CD4-positive, CD25-positive, alpha-beta regulatory T cell (primary cell): ENCODE results near the gene MERTK. TPM values are rescaled to one million over a fixed set of nuclear protein-coding genes. Genes with fewer than 3 reads are reported as not detected.
A peak's percentile ranks its signal among the peaks of the same experiment; 100 is the strongest.
"Not testable (repeated sequence)": the region's sequence is repeated elsewhere in the genome, so short reads cannot be mapped to it uniquely, and the experiment has no call there.

Source experiments
- ATAC-seq, 2 donors: fragments of 150-1000 bp; cut with Tn5 transposase; one replicate each; pipeline ENCODE4 v1.10.0; 2021; ENCODE audit warnings: low read depth in 2 of 2, moderate number of reproducible peaks in 2 of 2, moderate library complexity in 1 of 2
- DNase-seq, 3 donors: peaks; one replicate each; pipeline versions ENCODE4 v3.0.0 to v3.0.0-alpha.2; 2012 to 2022; ENCODE audit warnings: mixed read lengths in 1 of 3
- H3K27ac ChIP-seq: one replicate; pipeline ENCODE4 v1.7.0; 2013; ENCODE audit warnings: mild to moderate bottlenecking, low read length; ENCODE audit not compliant: insufficient read depth, poor library complexity, severe bottlenecking
- H3K27me3 ChIP-seq: one replicate; pipeline ENCODE4 v1.7.0; 2013; ENCODE audit warnings: low read length; ENCODE audit not compliant: control insufficient read depth, insufficient read depth
- H3K36me3 ChIP-seq: one replicate; pipeline ENCODE4 v1.7.0; 2013; ENCODE audit warnings: mild to moderate bottlenecking, low read length, moderate library complexity; ENCODE audit not compliant: control insufficient read depth, insufficient read depth
- H3K4me1 ChIP-seq: 2 replicates; pipeline ENCODE4 v1.7.0; 2013; ENCODE audit warnings: mild to moderate bottlenecking, low read length; ENCODE audit not compliant: insufficient read depth, control insufficient read depth, poor library complexity, severe bottlenecking
- H3K4me3 ChIP-seq: one replicate; pipeline ENCODE4 v1.7.0; 2013; ENCODE audit warnings: low read depth, mild to moderate bottlenecking, low read length, moderate library complexity
- H3K9me3 ChIP-seq, 2 experiments: 1 replicate in 1 of 2; 2 replicates in 1 of 2; pipeline ENCODE4 v1.7.0; 2013; ENCODE audit warnings: low read length in 2 of 2, mild to moderate bottlenecking in 1 of 2, moderate library complexity in 1 of 2; ENCODE audit not compliant: control insufficient read depth in 2 of 2
- H3K27ac Mint-ChIP-seq, 3 donors: one replicate each; pipeline ENCODE4 v1.8.0; 2020 to 2022; ENCODE audit warnings: mild to moderate bottlenecking in 3 of 3, mixed read lengths in 3 of 3, moderate library complexity in 2 of 3
- H3K27me3 Mint-ChIP-seq: one replicate; pipeline ENCODE4 v1.8.0; 2022; ENCODE audit warnings: mild to moderate bottlenecking, mixed read lengths
- H3K36me3 Mint-ChIP-seq: one replicate; pipeline ENCODE4 v1.8.0; 2020; ENCODE audit warnings: mixed read lengths
- H3K4me1 Mint-ChIP-seq, 4 donors: one replicate each; pipeline ENCODE4 v1.8.0; 2020 to 2022; ENCODE audit warnings: mixed read lengths in 4 of 4, mild to moderate bottlenecking in 1 of 4
- H3K4me3 Mint-ChIP-seq, 4 donors: one replicate each; pipeline ENCODE4 v1.8.0; 2020 to 2022; ENCODE audit warnings: mild to moderate bottlenecking in 4 of 4, mixed read lengths in 4 of 4, moderate library complexity in 3 of 4
- H3K9me3 Mint-ChIP-seq, 7 donors: one replicate each; pipeline ENCODE4 v1.8.0; 2020 to 2022; ENCODE audit warnings: mixed read lengths in 7 of 7, mild to moderate bottlenecking in 3 of 7, moderate library complexity in 2 of 7
- polyA plus RNA-seq, 4 donors: library from polyadenylated mRNA; unstranded; fragments of 300-500 nt; fragmentation: Illumina TruSeq; gene quantifications; one replicate each; pipeline ENCODE4 v1.2.3, GENCODE V29; 2021
- total RNA-seq: library from RNA; stranded (reverse); gene quantifications from one replicate; pipeline ENCODE4 v1.2.3, GENCODE V29; 2022

The MERTK gene
- total and polyA plus RNA-seq, 5 donors from 2014 or later, result 0.20 TPM; not detected in 4

- peaks cover 4% of the 10 kb centered on the region for H3K27me3 Mint-ChIP-seq
- peak overlapping the region in 1 of 3 donors; percentile 44 for H3K27ac Mint-ChIP-seq
- no peaks in the 10 kb centered on the region for H3K36me3 Mint-ChIP-seq
- no peaks in the 10 kb centered on the region for H3K9me3 Mint-ChIP-seq
- peaks cover 6% of the 10 kb centered on the region for H3K4me1 ChIP-seq
- no peaks in the 10 kb centered on the region for H3K27me3 ChIP-seq
- no peaks in the 10 kb centered on the region for H3K9me3 ChIP-seq
- ATAC-seq, result no peak
- no peak for DNase-seq
- no peaks in the 10 kb centered on the region for H3K36me3 ChIP-seq
- H3K4me1 Mint-ChIP-seq, result peaks cover 0 to 14% (median 7%) of the 10 kb centered on the region in 4 donors
- no peak overlapping the region for H3K4me3 Mint-ChIP-seq
- no peak overlapping the region for H3K27ac ChIP-seq
- no peak overlapping the region for H3K4me3 ChIP-seq
Observed at GRCh38 chr2:111910609-111911277, 12.3 kb downstream of the MERTK start.

GRCh38 chr2:111911295-111911977 is 13.0 kb downstream of the MERTK start:
- not testable (repeated sequence) for H3K27me3 Mint-ChIP-seq, DNase-seq, ATAC-seq, H3K36me3 ChIP-seq, H3K4me1 ChIP-seq, H3K9me3 Mint-ChIP-seq, H3K27ac Mint-ChIP-seq, H3K27me3 ChIP-seq, H3K4me1 Mint-ChIP-seq, H3K4me3 Mint-ChIP-seq, H3K9me3 ChIP-seq, H3K27ac ChIP-seq, H3K4me3 ChIP-seq, H3K36me3 Mint-ChIP-seq

- H3K36me3 ChIP-seq, result no peaks in the 10 kb centered on the region
- peaks cover 0 to 2% (median 0%) of the 10 kb centered on the region in 7 donors for H3K9me3 Mint-ChIP-seq
- ATAC-seq (no peak), DNase-seq (no peak)
- H3K36me3 Mint-ChIP-seq, result no peaks in the 10 kb centered on the region
- H3K27me3 Mint-ChIP-seq, result peaks cover 4% of the 10 kb centered on the region
- no peaks in the 10 kb centered on the region for H3K9me3 ChIP-seq
- H3K27me3 ChIP-seq, result no peaks in the 10 kb centered on the region
- no peaks in the 10 kb centered on the region for H3K4me1 Mint-ChIP-seq
- H3K4me1 ChIP-seq, result no peaks in the 10 kb centered on the region
- no peak overlapping the region for H3K27ac Mint-ChIP-seq
- H3K4me3 ChIP-seq, result no peak overlapping the region
- H3K27ac ChIP-seq, result no peak overlapping the region
- no peak overlapping the region for H3K4me3 Mint-ChIP-seq
Observed at GRCh38 chr2:111912547-111912946, 14.1 kb downstream of the MERTK start.

GRCh38 chr2:111917106-111917505 is 18.7 kb downstream of the MERTK start:
- DNase-seq, result no peak
- no peak overlapping the region for H3K4me3 ChIP-seq
- no peak overlapping the region for H3K27ac Mint-ChIP-seq
- no peaks in the 10 kb centered on the region for H3K4me1 Mint-ChIP-seq
- H3K27me3 ChIP-seq, result no peaks in the 10 kb centered on the region
- ATAC-seq, result no peak
- H3K36me3 Mint-ChIP-seq, result no peaks in the 10 kb centered on the region
- peaks cover 4% of the 10 kb centered on the region for H3K27me3 Mint-ChIP-seq
- H3K36me3 ChIP-seq, result no peaks in the 10 kb centered on the region
- no peaks in the 10 kb centered on the region for H3K4me1 ChIP-seq
- no peaks in the 10 kb centered on the region for H3K9me3 ChIP-seq
- no peak overlapping the region for H3K4me3 Mint-ChIP-seq
- peaks cover 0 to 4% (median 0%) of the 10 kb centered on the region in 7 donors for H3K9me3 Mint-ChIP-seq
- no peak overlapping the region for H3K27ac ChIP-seq

- Mint-ChIP-seq H3K27me3 (peaks cover 4% of the 10 kb centered on the region), H3K9me3 (peaks cover 0 to 4% (median 0%) of the 10 kb centered on the region in 7 donors), H3K36me3 (no peaks in the 10 kb centered on the region), H3K27ac (no peak overlapping the region), H3K4me1 (no peaks in the 10 kb centered on the region), H3K4me3 (no peak overlapping the region)
- ATAC-seq, result no peak
- DNase-seq, result no peak
- Histone ChIP-seq H3K4me1 (no peaks in the 10 kb centered on the region), H3K9me3 (no peaks in the 10 kb centered on the region), H3K36me3 (no peaks in the 10 kb centered on the region), H3K4me3 (no peak overlapping the region), H3K27ac (no peak overlapping the region), H3K27me3 (no peaks in the 10 kb centered on the region)
Observed at GRCh38 chr2:111918383-111918806, 20.0 kb downstream of the MERTK start.

GRCh38 chr2:111919365-111919764 is 21.0 kb downstream of the MERTK start:
- no peaks in the 10 kb centered on the region for H3K4me1 Mint-ChIP-seq

GRCh38 chr2:111919794-111920608 is 21.6 kb downstream of the MERTK start:
- no peak overlapping the region for H3K27ac Mint-ChIP-seq
- Histone ChIP-seq H3K27me3 (no peaks in the 10 kb centered on the region), H3K4me3 (no peak overlapping the region), H3K4me1 (no peaks in the 10 kb centered on the region), H3K36me3 (no peaks in the 10 kb centered on the region), H3K9me3 (no peaks in the 10 kb centered on the region), H3K27ac (no peak overlapping the region)
- peaks cover 9% of the 10 kb centered on the region for H3K27me3 Mint-ChIP-seq
- H3K9me3 Mint-ChIP-seq, result peaks cover 0 to 4% (median 0%) of the 10 kb centered on the region in 7 donors
- DNase-seq (no peak), ATAC-seq (no peak)
- no peaks in the 10 kb centered on the region for H3K36me3 Mint-ChIP-seq
- no peaks in the 10 kb centered on the region for H3K4me1 Mint-ChIP-seq
- no peak overlapping the region for H3K4me3 Mint-ChIP-seq

More at GRCh38 chr2:111919365-111919764, 21.0 kb downstream of the MERTK start:
- no peaks in the 10 kb centered on the region for H3K36me3 ChIP-seq
- H3K4me1 ChIP-seq, result no peaks in the 10 kb centered on the region
- H3K27ac Mint-ChIP-seq, result no peak overlapping the region
- no peak overlapping the region for H3K27ac ChIP-seq
- no peaks in the 10 kb centered on the region for H3K9me3 ChIP-seq
- H3K27me3 ChIP-seq, result no peaks in the 10 kb centered on the region
- ATAC-seq (no peak), DNase-seq (no peak)
- H3K27me3 Mint-ChIP-seq, result peaks cover 6% of the 10 kb centered on the region
- H3K36me3 Mint-ChIP-seq, result no peaks in the 10 kb centered on the region
- no peak overlapping the region for H3K4me3 ChIP-seq
- peaks cover 0 to 4% (median 0%) of the 10 kb centered on the region in 7 donors for H3K9me3 Mint-ChIP-seq
- H3K4me3 Mint-ChIP-seq, result no peak overlapping the region
